GM21529 (cell line): Measurements from ENCODE around the gene ADCY3.
"Not testable (repeated sequence)": the region's sequence is repeated elsewhere in the genome, so short reads cannot be mapped to it uniquely, and the experiment has no call there.

ENCODE experiments used
- ATAC-seq: cut with Tn5 transposase; IDR thresholded peaks from one replicate; pipeline ENCODE4 v1.9.1; 2021; ENCODE audit not compliant: unreplicated experiment

Gene ADCY3

DNA sequence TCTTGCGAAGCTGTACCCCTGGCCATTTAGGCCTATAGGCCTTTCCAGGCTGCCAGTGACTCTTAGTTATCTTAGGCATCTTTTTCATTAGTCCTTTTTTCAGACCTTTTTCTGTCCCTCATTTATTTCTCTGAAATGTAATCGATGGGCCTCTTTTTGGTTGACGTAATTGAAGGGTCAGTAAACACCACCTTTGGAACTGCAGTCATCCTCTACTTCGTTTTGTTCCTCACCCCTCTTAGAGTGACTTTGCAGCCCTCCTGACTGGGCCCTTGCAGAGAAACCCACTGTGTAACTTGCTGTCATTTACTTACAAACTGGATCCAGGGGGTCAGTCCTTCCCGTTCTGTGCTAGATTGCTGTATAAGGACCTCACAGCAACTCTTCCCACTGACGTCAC lies 103.6 kb downstream of the ADCY3 start:
- no peak for ATAC-seq

DNA sequence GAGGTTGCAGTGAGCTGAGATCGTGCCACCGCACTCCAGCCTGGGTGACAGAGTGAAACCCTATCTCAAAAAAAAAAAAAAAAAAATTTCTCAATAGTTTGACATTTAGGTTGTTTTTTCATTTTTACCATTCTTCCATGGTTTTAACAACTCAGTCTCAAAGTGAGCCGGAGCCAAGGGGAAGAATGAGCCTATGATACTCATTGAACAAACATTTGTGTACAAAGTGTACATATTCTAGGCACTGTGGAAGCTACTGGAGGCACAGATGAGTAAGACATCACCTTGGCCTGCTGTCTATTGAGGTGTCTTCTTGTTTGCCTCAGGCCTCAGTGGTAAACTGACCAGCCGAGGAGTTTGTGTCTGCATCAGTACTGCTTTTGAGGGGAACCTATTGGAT lies 104.9 kb downstream of the ADCY3 start:
- no peak for ATAC-seq

DNA sequence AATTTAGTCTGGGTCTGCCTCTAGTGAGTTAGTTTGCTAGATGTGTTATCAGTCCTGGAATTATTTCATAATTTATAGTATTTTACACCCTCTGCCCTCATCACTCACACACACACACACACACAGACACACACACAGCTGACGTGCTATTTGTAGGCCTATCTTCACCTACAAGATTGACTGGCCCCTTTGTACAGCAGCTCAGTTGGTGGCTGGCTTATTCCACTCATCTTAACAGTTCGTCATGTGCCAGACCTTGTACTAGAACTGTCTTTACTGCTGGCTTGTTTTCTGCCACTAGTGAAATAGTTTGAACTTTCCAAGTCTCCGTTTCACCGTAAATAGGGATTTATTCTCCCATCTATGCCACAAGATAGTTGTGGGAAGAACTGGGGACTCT lies 105.5 kb downstream of the ADCY3 start:
- ATAC-seq = no peak

DNA sequence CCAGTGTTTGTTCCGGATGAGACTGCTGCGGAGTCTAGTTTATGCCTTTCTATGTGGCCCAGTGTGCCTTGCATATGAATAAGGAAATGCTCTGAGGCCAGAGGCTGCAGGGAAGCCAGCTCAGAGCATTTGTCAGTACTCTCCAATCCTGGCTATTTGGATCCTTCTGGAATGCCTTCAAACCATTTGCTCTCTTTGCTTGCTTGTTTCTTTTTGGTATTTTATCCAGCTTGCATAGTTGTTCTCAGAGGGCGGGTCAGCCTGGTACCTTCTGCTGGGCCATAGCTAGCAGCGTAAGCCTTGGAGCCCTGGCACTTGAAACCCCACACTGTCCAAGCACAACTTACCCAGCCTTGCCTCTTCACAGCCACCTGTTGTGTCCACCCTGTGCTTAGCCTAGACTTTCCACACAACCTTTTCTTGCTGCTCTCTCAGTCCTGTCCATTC lies 106.3 kb downstream of the ADCY3 start:
- no peak for ATAC-seq

DNA sequence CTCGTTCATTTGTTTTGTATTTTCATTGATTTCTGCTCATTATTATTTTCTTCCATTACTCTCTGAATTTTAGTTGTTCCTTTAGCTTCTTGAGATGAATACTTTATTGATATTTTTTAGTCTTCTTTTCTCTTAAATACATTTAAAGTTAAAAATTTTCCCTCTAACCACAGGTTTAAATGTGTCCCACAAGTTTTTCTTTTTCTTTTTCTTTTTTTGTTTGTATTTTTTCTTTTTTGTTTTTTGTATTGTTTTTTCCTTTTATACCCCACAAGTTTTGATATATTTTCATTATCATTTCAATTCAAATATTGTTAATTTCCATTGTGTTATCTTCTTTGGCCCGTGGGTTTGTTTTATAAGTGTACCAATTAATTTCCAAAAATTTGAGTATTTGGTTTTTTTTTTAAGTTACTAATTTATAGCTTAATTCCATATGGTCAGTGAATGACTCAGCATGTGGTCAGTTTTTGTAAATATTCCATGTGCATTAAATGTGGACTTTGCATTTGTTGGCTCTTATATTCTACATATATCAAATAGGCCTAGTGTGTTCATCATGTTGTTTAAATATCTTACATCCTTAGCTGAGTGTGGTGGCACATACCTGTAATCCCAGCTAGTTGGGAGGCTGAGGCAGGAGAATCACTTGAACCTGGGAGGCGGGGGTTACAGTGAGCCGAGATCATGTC lies 110.6 kb downstream of the ADCY3 start:
- ATAC-seq = no peak

DNA sequence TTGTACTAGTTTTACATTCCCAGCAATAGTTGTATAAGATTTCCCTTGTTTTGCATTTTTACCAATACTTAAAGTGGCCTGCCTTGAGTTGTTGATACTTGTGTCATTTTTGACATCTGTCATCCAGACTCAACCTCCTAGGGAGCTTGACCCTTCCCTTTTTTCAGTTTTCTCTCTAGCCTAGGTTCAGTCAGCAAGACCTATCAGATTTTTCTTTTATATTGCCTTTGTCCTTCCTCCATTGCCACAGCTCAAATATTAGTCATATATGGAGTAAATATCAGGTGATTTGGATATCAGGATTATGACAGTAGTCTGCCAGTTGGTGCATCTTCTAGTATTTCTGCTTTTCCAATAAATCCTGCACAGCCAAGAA lies 113.4 kb downstream of the ADCY3 start:
- ATAC-seq = no peak

DNA sequence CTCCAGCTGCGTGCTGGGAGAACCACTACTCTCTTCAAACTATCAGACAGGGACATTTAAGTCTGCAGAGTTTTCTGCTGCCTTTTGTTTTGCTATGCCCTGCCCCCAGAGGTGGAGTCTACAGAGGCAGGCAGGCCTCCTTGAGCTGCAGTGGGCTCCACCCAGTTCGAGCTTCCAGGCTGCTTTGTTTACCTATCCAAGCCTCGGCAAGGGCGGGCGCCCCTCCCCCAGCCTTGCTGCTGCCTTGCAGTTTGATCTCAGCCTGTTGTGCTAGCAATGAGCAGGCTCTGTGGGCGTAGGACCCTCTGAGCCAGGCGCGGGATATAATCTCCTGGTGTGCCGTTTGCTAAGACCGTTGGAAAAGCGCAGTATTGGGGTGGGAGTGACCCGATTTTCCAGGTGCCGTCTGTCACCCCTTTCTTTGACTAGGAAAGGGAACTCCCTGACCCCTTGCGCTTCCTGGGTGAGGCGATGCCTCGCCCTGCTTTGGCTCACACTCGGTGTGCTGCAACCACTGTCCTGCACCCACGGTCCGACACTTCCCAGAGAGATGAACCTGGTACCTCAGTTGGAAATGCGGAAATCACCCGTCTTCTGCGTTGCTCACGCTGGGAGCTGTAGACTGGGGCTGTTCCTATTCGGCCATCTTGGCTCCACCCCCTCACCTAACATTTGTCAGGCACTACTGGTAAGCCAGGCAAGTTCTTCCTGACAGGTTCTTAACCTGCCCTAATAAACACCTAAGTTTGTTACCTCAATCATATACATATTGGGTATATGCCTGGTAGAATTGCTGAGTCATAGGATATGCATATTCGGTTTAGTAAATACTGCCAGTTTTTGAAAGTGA lies 114.0 kb downstream of the ADCY3 start:
- ATAC-seq = not testable (repeated sequence)

DNA sequence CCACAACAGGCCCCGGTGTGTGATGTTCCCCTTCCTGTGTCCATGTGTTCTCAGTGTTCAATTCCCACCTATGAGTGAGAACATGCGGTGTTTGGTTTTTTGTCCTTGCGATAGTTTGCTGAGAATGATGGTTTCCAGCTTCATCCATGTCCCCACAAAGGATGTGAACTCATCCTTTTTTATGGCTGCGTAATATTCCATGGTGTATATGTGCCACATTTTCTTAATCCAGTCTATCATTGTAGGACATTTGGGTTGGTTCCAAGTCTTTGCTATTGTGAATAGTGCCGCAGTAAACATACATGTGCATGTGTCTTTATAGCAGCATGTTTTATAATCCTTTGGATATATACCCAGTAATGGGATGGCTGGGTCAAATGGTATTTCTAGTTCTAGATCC lies 119.5 kb downstream of the ADCY3 start:
- ATAC-seq = not testable (repeated sequence)

DNA sequence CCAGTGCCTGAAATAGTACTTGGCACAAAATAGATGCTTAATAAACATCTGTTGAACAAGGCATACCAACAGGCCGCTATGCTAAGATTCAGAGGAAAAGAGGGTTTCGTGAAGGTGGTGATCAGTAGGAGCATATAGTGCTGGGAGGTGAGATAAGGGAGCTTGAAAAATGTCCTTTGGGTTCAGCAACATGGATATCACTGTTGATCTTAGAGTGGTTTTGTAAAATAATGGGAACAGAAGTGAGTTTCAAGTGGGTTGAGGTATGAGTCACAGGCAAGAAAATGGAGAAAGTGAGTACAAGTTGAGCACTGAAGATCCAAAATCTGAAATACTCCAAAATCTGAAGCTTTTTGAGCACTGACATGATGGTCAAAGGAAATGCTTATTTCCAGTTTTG lies 122.4 kb downstream of the ADCY3 start:
- no peak for ATAC-seq

DNA sequence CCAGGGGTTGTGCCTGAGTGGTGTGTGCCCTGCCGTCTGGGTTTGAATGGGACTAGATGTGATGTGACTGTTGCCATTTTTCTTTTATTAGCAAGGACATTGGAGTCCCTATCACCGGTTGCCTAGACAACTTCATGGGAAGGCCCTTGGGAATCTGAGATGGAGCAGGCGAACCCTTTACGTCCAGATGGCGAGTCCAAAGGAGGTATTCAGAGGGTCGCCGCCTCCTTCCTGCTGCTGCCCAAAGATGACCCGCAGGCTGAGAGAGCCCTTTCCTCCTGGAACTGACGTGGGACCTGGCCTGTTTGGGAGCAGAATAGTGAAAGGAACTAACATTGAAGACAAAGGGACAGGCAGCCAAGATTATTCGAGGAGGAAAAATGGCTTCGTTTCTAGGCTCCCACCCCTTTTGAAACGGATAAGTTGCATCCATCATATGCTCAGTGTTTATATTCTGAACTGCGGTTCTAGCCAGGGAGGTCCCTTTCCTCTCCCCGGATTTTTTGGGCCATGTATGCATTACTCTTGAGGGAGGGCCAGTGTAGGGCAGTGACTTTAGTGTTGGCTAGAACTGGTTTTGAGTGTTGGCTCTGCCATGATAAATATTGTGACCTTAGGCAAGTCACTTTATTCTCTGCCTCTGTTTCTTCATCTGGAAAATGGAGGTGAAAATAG lies 126.1 kb downstream of the ADCY3 start:
- ATAC-seq = no peak

DNA sequence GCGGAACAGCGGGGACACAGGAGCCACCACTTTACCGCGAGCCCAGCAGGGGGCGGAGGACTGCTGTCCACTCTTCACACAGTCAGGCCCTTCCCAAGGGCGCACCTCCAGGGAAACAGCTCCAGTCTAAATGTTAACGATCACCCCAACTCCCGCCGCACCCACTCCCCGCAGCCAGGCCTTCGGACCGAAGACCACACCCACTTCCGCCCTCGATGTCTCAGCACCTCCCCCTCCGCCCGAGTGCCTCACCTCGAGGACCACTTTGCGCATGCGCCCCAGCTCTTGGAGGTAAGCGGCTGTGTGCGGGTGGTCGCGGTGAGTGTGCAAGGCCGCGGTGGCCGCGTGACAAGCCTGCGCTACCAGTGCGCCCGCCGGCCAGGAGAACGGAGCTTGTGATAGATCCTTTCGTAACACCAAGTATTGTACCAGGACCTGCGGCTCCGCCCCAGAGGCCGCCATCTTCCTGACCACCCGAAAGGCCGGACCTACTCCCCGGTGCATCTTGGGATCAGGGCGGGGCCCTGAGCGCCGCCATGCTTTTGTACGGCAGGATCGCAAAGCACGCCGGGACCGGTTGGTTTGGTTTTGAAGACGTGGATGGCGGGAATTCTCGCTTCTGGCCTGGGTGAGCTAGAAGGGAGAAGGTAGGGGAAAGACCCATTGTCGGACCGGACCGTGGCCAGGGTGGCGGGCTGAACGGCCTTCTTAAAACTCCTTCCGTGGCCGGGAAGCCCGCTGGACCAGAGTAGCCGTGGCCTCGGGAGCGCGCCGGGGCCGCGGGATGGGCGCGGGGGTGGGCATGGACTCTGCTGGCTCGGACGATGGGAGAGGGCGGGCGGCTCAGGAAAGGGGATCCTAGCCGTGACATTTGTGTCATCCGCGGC lies 126.9 kb downstream of the ADCY3 start, which contains the start of the genes CENPO and PTRHD1:
Gene CENPO, plus strand, starts transcription at position 552 of the 887 bp plus-strand sequence. CDS start 495 bp downstream, outside the sequence.
Gene PTRHD1, minus strand, starts transcription at position 518 of the 887 bp plus-strand sequence. Its CDS starts 14 bp downstream, at position 504.
- peak; percentile 91 for ATAC-seq

DNA sequence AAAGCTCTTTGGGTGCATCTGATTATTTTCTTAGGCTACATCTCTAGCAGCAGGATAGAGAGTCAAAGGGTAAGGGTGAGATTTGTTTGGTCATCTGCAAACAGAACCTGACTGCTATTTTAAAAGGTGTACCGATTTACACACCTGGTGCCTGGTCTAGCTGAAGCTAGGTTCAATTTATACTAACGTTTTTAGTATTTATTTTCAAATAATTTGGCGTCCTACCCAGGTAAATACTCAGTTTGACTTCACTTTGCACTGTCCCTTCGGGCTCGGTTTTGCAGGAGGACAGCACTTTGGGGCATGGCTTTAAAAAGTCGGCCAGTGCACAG lies 127.5 kb downstream of the ADCY3 start:
- no peak for ATAC-seq

DNA sequence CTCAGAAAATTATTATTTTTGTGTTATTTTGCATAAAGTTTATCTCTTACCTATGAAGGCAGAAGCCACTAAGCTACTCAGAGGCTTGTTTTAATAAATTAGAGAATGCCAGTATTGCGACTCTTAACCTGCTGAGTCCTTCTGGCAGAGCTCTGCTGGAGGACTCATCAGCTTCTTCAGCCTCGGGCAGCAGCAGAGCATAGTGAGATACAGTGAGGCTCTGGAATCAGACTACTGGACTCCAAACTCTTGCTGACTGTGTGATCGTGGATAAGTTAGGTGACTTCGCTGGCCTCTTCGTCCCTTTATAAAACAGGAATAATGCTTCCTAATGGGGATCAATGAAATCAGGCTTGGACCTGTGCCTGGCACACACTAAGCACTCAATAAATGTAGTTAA lies 128.6 kb downstream of the ADCY3 start:
- no peak for ATAC-seq

DNA sequence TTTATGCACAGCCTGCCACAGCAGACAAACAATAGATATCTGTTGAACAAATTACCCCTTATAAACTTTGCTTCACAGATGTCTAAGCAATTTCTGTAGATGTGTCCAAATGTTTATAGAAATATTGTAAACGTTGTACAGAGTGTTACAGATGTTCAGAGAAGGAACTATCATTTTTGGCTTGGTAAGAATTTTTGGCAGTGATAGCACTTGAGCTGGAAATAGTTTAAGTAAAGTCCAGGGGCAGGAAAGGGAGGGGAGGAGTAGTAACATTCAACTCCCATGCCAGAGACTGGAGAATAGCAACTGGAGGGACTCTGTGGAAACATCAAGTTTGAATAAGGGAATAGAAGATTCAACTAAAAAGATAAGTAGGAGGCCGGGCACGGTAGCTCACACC lies 131.2 kb downstream of the ADCY3 start:
- ATAC-seq = no peak

DNA sequence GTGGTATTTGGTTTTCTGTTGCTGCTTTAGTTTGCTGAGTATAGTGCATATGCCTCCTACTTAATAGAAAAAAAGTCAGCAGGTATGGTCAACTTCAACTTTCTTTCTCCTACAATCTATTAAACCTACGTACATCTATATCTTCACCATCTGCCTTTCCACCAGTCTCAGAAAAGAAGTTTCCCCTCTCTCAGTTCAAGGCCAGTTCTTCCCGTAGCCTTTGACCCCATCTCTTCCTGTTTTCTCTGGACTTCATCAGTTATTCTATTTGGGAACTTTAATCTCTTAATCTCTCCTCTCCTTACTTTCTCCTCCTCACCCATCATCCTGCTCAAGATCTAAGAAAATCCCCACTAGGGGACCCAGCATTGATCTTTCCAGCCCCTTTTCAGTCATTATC lies 132.5 kb downstream of the ADCY3 start:
- no peak for ATAC-seq

DNA sequence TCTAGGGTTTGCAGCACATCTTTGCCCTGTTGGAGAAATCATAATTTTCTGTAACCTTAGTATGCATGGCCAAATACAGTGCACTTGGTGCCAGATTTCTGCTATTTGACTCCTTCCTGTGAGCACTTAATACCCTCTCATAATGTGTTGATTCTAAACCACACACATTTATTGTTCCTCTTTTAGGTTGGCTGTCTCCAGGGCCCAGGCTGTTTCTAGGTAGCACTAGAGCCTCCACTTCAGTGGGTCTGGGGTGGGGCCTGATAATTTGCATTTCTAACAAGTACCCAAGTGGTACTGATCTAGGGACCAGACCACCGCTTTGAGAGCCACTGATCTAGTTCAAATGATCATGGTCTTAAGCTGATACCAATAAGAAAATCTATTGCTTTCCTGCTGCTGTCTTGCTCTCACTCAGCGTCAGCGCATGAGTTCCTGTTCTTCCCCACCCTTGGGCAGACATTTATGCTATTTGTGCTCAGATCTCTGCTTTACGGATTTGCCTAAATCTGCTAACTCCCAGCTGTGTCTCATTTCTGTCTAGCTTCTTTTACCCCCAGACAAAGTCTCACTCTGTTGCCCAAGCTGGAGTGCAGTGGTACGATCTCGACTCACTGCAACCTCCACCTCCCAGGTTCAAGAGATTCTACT lies 134.2 kb downstream of the ADCY3 start:
- ATAC-seq = peak; percentile 81

DNA sequence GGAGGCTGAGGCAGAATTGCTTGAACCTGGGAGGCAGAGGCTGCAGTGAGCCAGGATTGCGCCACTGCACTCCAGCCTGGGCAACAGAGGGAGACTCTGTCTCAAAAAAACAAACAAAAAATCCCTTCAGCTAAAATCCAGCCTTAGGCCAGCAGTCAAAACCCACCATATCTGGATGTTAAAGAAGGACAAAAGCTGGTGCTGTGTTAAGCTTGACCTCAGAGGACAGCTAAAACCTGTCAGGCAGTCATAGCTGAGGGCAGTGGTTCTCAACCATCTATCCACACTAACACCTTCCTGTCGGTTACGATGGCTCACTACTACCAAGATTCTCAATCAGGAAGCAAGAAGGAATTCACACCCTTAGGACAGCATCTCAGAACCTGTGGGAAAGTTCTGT lies 136.4 kb downstream of the ADCY3 start:
- ATAC-seq = no peak

DNA sequence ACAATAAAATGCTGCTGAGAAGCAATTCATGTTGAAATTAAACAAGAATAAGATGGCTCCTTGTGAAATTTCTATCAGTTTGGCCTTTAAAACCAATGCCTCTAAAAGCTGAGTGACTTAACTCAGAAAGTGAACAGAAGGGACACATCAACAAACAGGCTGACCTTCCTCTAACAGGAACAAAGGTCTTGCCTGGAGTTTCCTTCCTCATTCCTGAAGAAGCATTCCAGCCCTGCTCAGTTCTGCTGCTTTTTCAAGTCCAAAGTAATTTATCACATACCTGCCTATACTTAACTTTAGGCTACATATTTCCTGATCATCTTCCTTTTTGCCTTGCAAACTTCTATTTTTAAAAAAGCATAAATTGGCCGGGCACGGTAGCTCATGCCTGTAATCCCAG lies 140.9 kb downstream of the ADCY3 start:
- no peak for ATAC-seq

DNA sequence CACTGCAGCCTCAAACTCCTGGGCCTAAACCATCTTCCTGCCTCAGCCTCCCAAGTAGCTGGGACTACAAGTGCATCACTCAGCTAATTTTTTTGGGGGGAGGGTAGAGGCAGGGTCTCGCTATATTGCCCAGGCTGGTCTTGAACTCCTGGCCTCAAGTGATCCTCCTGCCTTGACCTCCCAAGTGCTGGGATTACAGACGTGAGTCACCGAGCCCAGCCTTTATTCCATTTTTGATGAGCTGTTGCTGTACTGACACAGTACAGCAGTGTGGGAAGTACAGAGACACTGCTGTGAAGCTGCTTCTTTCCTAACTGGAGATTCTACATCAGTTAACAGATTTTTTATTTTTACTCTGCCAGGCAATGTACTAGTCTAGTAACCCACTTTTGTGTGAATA lies 145.7 kb downstream of the ADCY3 start:
- ATAC-seq = no peak
